PC-3 (cell line): ENCODE data around the gene ADIRF. TPM values are rescaled to one million over a fixed set of nuclear protein-coding genes. Genes with fewer than 3 reads are reported as not detected.

Source experiments
- ATAC-seq: fragments of 200-7000 bp; cut with Tn5 transposase; 2 replicates; pipeline ENCODE4 v1.9.1; 2020; ENCODE audit warnings: mild to moderate bottlenecking, moderate library complexity
- Bru-seq: library from RNA; stranded (reverse); fragments of 400-500 nt; gene quantifications from one replicate; lab custom pipeline; 2021; lab: Mats Ljungman, UMichigan
- BruChase-seq, 2 experiments: library from RNA; stranded (reverse); fragments of 400-500 nt; gene quantifications; one replicate each; lab custom pipeline; 2021; lab: Mats Ljungman, UMichigan
- BruUV-seq: library from RNA; stranded (reverse); fragments of 400-500 nt; replicated peaks from 2 replicates; lab custom pipeline; 2021; lab: Mats Ljungman, UMichigan
- CTCF ChIA-PET: fragments of 300-600 bp; sonication (Branson Sonifier 250); formaldehyde crosslinking; loops from one replicate; lab custom pipeline; 2022; ENCODE audit warnings: antibody characterized with exemption; lab: Charles Lee
- POLR2A ChIA-PET: fragments of 300-600 bp; sonication (Branson Sonifier 250); formaldehyde crosslinking; loops from one replicate; lab custom pipeline; 2022; ENCODE audit warnings: antibody characterized with exemption; ENCODE audit not compliant: unreplicated experiment; lab: Charles Lee
- DNase-seq: peaks from one replicate; pipeline ENCODE4 v3.0.0-alpha.2; 2015
- H2AFZ ChIP-seq: fragments of 300-600 bp; sonication (generic); 2 replicates; pipeline ENCODE4 v1.6.0; 2016; ENCODE audit warnings: antibody characterized with exemption, low read length
- H3F3A ChIP-seq: fragments of 300-600 bp; sonication (generic); one replicate; pipeline ENCODE4 v1.6.0; 2017; ENCODE audit warnings: antibody characterized with exemption, low read length, control low read depth, mild to moderate bottlenecking; ENCODE audit not compliant: unreplicated experiment
- H3K27ac ChIP-seq: fragments of 300-600 bp; sonication (generic); 2 replicates; pipeline ENCODE4 v1.5.1; 2016; ENCODE audit warnings: mild to moderate bottlenecking, low read length
- H3K27me3 ChIP-seq: fragments of 300-600 bp; sonication (generic); 2 replicates; pipeline ENCODE4 v1.6.1; 2016; ENCODE audit warnings: low read length, mixed read lengths
- H3K36me3 ChIP-seq: fragments of 300-600 bp; sonication (generic); 2 replicates; pipeline ENCODE4 v1.6.1; 2016; ENCODE audit warnings: low read depth, mixed run types, low read length, mixed read lengths
- H3K4me1 ChIP-seq: fragments of 300-600 bp; sonication (generic); 2 replicates; pipeline ENCODE4 v1.5.1; 2016; ENCODE audit warnings: low read length; ENCODE audit not compliant: insufficient read depth
- H3K4me2 ChIP-seq: fragments of 300-600 bp; sonication (generic); 2 replicates; pipeline ENCODE4 v1.6.0; 2016; ENCODE audit warnings: low read length
- H3K4me3 ChIP-seq: fragments of 300-600 bp; sonication (generic); 2 replicates; pipeline ENCODE4 v1.5.1; 2016; ENCODE audit warnings: mild to moderate bottlenecking, low read length, mixed read lengths
- H3K79me2 ChIP-seq: fragments of 300-600 bp; sonication (generic); 2 replicates; pipeline ENCODE4 v1.6.1; 2017; ENCODE audit warnings: low read length, mixed read lengths
- H3K9ac ChIP-seq: fragments of 300-600 bp; sonication (generic); 2 replicates; pipeline ENCODE4 v1.6.0; 2016; ENCODE audit warnings: mild to moderate bottlenecking, low read length
- H3K9me2 ChIP-seq: fragments of 300-600 bp; sonication (generic); replicated peaks from 2 replicates; pipeline ENCODE4 v1.6.1; 2016; ENCODE audit warnings: mixed run types, low read length, mixed read lengths
- H3K9me3 ChIP-seq: fragments of 300-600 bp; sonication (generic); 2 replicates; pipeline ENCODE4 v1.6.1; 2016; ENCODE audit warnings: low read length, mixed read lengths
- H4K20me1 ChIP-seq: fragments of 300-600 bp; sonication (generic); 2 replicates; pipeline ENCODE4 v1.6.1; 2016; ENCODE audit warnings: low read length, mixed read lengths
- EZH2 ChIP-seq: fragments of 300-600 bp; sonication (generic); IDR thresholded peaks from one replicate; pipeline ENCODE4 v1.6.1; 2017; ENCODE audit warnings: antibody characterized with exemption, mild to moderate bottlenecking, low read length; ENCODE audit not compliant: unreplicated experiment
- EZH2phosphoT487 ChIP-seq: fragments of 300-600 bp; sonication (generic); IDR thresholded peaks from 2 replicates; pipeline ENCODE4 v1.6.1; 2018; ENCODE audit warnings: mild to moderate bottlenecking, antibody characterized with exemption, low read length, borderline replicate concordance
- intact Hi-C: fragments of 100-400 bp; cut with micrococcal nuclease; formaldehyde crosslinking; loops from 2 replicates; pipeline ENCODE4 v1.9.0; 2023
- long read RNA-seq: library from polyadenylated mRNA; unstranded; transcript quantifications from one replicate; pipeline ENCODE4 v2.0.0, GENCODE V29; 2021; ENCODE audit not compliant: unreplicated experiment
- total RNA-seq: library from RNA; depleted of rRNA; stranded (reverse); fragments of >200 nt; gene quantifications from 2 replicates; pipeline ENCODE4 v1.2.3, GENCODE V29; 2014; rRNA removed
- TF ChIP-seq, protein P1 (sequence below): fragments of 300-600 bp; sonication (generic); conservative IDR thresholded peaks from 2 replicates; pipeline ENCODE4 v1.5.1; 2017; ENCODE audit warnings: antibody characterized with exemption, low read depth, mild to moderate bottlenecking, low read length

ADIRF gene
- total RNA-seq, result 252 and 259 TPM in 2 replicates
- Bru-seq, nascent RNA, result percentile 97 among the genes with signal in this experiment
- percentile 92 among the genes with signal in this experiment for BruChase-seq, experiment 1, labeled RNA remaining after a 6-hour chase
- percentile 88 among the genes with signal in this experiment for BruChase-seq, experiment 2, labeled RNA remaining after a 2-hour chase
- long read RNA-seq, transcript ADIRF-202 (2 exons, 229 nt), result minor isoform, 57 of 309 reads
- long read RNA-seq, transcript ADIRF-201 (3 exons, 917 nt), result major isoform, 198 of 309 reads
- long read RNA-seq, partial matches to known transcripts, result 4 of 309 reads
- long read RNA-seq, other reads (novel, unspliced or antisense), result 50 of 309 reads

GRCh38 chr10:86968271-86968993 is at the start of gene ADIRF:
TSS of gene ADIRF (plus strand) at chr10:86968482. CDS start at chr10:86968545, 63 bp downstream.
- TF ChIP-seq EZH2 (no peak), EZH2phosphoT487 (no peak)
- TF ChIP-seq, protein P1, sequence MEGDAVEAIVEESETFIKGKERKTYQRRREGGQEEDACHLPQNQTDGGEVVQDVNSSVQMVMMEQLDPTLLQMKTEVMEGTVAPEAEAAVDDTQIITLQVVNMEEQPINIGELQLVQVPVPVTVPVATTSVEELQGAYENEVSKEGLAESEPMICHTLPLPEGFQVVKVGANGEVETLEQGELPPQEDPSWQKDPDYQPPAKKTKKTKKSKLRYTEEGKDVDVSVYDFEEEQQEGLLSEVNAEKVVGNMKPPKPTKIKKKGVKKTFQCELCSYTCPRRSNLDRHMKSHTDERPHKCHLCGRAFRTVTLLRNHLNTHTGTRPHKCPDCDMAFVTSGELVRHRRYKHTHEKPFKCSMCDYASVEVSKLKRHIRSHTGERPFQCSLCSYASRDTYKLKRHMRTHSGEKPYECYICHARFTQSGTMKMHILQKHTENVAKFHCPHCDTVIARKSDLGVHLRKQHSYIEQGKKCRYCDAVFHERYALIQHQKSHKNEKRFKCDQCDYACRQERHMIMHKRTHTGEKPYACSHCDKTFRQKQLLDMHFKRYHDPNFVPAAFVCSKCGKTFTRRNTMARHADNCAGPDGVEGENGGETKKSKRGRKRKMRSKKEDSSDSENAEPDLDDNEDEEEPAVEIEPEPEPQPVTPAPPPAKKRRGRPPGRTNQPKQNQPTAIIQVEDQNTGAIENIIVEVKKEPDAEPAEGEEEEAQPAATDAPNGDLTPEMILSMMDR, result no peak
- Histone ChIP-seq H3K27ac (peak within 1 kb of the TSS; percentile 94), H3K36me3 (no peaks in the 10 kb centered on the region), H2AFZ (peak within 1 kb of the TSS; percentile 15), H3F3A (no peaks in the 10 kb centered on the region), H3K4me3 (peak within 1 kb of the TSS; percentile 71), H3K9me2 (no peaks in the 10 kb centered on the region), H3K79me2 (peaks cover 32% of the 10 kb centered on the region), H3K4me1 (peaks cover 53% of the 10 kb centered on the region), H3K27me3 (no peaks in the 10 kb centered on the region), H3K4me2 (peak within 1 kb of the TSS; percentile 90), H4K20me1 (peaks cover 5% of the 10 kb centered on the region; the same call in 1 of the 2 replicates), H3K9ac (peak within 1 kb of the TSS; percentile 92), H3K9me3 (no peaks in the 10 kb centered on the region)
- POLR2A ChIA-PET, result interaction anchor here (0.5 to 0.6 kb wide), 2 partner anchors 121 to 131 kb away, joined by 3 to 4 read pairs; no protein-coding TSS in a partner anchor
- peak; percentile 18 for ATAC-seq
- no TSS peak for BruUV-seq
- CTCF ChIA-PET, result interaction anchor here (0.5 kb wide), 1 partner anchor 84 kb away, joined by 3 read pairs; no protein-coding TSS in a partner anchor
- DNase-seq, result peak; percentile 70
- intact Hi-C loops, result no loop called here

DNA sequence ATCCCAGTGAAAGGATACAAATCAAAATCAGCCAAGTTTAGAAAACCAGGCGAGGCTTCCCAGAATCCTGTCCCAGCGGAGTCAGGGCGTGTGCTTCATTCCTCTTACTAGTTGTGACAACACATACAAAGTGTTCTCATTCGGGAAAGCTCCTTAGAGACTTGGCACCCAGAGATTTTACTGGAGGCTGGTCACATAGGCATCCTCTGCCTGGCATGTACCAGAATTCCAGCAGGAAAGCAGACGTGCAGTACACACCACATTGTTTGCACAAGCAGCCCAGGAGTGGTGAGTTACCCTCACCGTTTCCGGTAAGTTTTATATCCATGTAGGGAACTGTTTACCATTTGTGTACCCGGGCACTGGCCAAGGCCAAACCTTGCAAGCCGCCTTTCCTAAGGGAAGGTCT is 45.7 kb upstream of the ADIRF start:
- ATAC-seq (peak; percentile 97), DNase-seq (peak; percentile 55)
- Histone ChIP-seq H3K27me3 (no peaks in the 10 kb centered on the region), H3K27ac (no peak overlapping the region), H4K20me1 (no peaks in the 10 kb centered on the region), H3K4me3 (no peak overlapping the region), H3K36me3 (peaks cover 2% of the 10 kb centered on the region; the same call in 1 of the 2 replicates), H3K4me1 (peaks cover 10% of the 10 kb centered on the region), H3F3A (no peaks in the 10 kb centered on the region), H3K9me2 (no peaks in the 10 kb centered on the region), H3K9me3 (no peaks in the 10 kb centered on the region), H2AFZ (no peak overlapping the region), H3K9ac (no peak overlapping the region), H3K4me2 (no peak overlapping the region), H3K79me2 (no peaks in the 10 kb centered on the region)
- BruUV-seq, result no TSS peak
- intact Hi-C loops, result no loop called here
- ChIA-PET CTCF (no interaction called here), POLR2A (no interaction called here)
- TF ChIP-seq EZH2phosphoT487, result no peak
- TF ChIP-seq EZH2, result no peak
